HepG2 (cell line): ENCODE measurements around the gene MYADML2. TPM values are rescaled to one million over a fixed set of nuclear protein-coding genes. Genes with fewer than 3 reads are reported as not detected.

Experiments
- CBX1 ChIP-seq: IDR thresholded peaks from one replicate; pipeline ENCODE4 v1.6.1; 2016; ENCODE audit warnings: antibody characterized with exemption, low read depth
- ELF4 ChIP-seq: sonication (generic); formaldehyde crosslinking; IDR thresholded peaks from 2 replicates; pipeline ENCODE4 v1.5.0; 2020; ENCODE audit warnings: missing genetic modification reagents, mild to moderate bottlenecking, moderate library complexity, borderline replicate concordance
- FOXA3 ChIP-seq: IDR thresholded peaks from 2 replicates; pipeline ENCODE4 v1.6.1; 2016; ENCODE audit warnings: missing genetic modification reagents, missing compliant biosample characterization
- FOXC1 ChIP-seq: sonication (generic); formaldehyde crosslinking; IDR thresholded peaks from 2 replicates; pipeline ENCODE4 v1.8.0; 2022; ENCODE audit warnings: mild to moderate bottlenecking, missing genetic modification reagents, borderline replicate concordance
- GATA4 ChIP-seq: sonication (generic); IDR thresholded peaks from 2 replicates; pipeline ENCODE4 v1.6.1; 2016; ENCODE audit warnings: antibody characterized with exemption, low read depth, borderline replicate concordance
- HCFC1 ChIP-seq: fragments of 150-350 bp; IDR thresholded peaks from 2 replicates; pipeline ENCODE4 v1.6.1; 2014; ENCODE audit warnings: low read depth, low read length
- HNRNPLL ChIP-seq: fragments of 200-400 bp; formaldehyde crosslinking; IDR thresholded peaks from 2 replicates; pipeline ENCODE4 v1.6.1; 2017; ENCODE audit warnings: mild to moderate bottlenecking, low read depth, low read length; ENCODE audit not compliant: poor library complexity, severe bottlenecking
- MEF2D ChIP-seq: sonication (generic); formaldehyde crosslinking; IDR thresholded peaks from 2 replicates; pipeline ENCODE4 v1.5.1; 2020; ENCODE audit warnings: mild to moderate bottlenecking, missing genetic modification reagents
- PHF5A ChIP-seq: IDR thresholded peaks from one replicate; pipeline ENCODE4 v1.6.1; 2018; ENCODE audit warnings: low read depth, missing genetic modification reagents; ENCODE audit not compliant: unreplicated experiment
- PPARG ChIP-seq: conservative IDR thresholded peaks from 2 replicates; pipeline ENCODE4 v1.6.1; 2016; ENCODE audit warnings: missing biosample characterization, missing genetic modification reagents
- SMARCC2 ChIP-seq: fragments of 450-650 bp; IDR thresholded peaks from 2 replicates; pipeline ENCODE4 v1.6.1; 2017; ENCODE audit warnings: antibody characterized with exemption, mild to moderate bottlenecking
- XBP1 ChIP-seq: sonication (generic); formaldehyde crosslinking; IDR thresholded peaks from 2 replicates; pipeline ENCODE4 v1.5.0; 2020; ENCODE audit warnings: missing genetic modification reagents
- ZNF121 ChIP-seq: sonication (generic); formaldehyde crosslinking; IDR thresholded peaks from 2 replicates; pipeline ENCODE4 v1.5.0; 2020; ENCODE audit warnings: mild to moderate bottlenecking, missing genetic modification reagents
- ZNF143 ChIP-seq: sonication (generic); formaldehyde crosslinking; IDR thresholded peaks from 2 replicates; pipeline ENCODE4 v1.4.0; 2020; ENCODE audit warnings: missing genetic modification reagents
- ZNF207 ChIP-seq: fragments of 450-650 bp; IDR thresholded peaks from 2 replicates; pipeline ENCODE4 v1.6.1; 2016; ENCODE audit warnings: antibody characterized with exemption, borderline replicate concordance
- ZNF253 ChIP-seq: sonication (generic); formaldehyde crosslinking; IDR thresholded peaks from 2 replicates; pipeline ENCODE4 v1.8.0; 2022; ENCODE audit warnings: mild to moderate bottlenecking, missing genetic modification reagents, borderline replicate concordance
- ZNF263 ChIP-seq: sonication (generic); formaldehyde crosslinking; IDR thresholded peaks from 2 replicates; pipeline ENCODE4 v1.4.0; 2020; ENCODE audit warnings: missing genetic modification reagents
- ZNF296 ChIP-seq: sonication (generic); formaldehyde crosslinking; conservative IDR thresholded peaks from 2 replicates; pipeline ENCODE4 v1.5.0; 2020; ENCODE audit warnings: mild to moderate bottlenecking, missing genetic modification reagents
- ZNF343 ChIP-seq: sonication (generic); formaldehyde crosslinking; IDR thresholded peaks from 2 replicates; pipeline ENCODE4 v1.4.0; 2020; ENCODE audit warnings: mild to moderate bottlenecking, missing genetic modification reagents
- ZNF460 ChIP-seq: sonication (generic); formaldehyde crosslinking; IDR thresholded peaks from 2 replicates; pipeline ENCODE4 v1.5.1; 2020; ENCODE audit warnings: missing genetic modification reagents, mild to moderate bottlenecking, borderline replicate concordance
- ZNF629 ChIP-seq: sonication (generic); formaldehyde crosslinking; conservative IDR thresholded peaks from 2 replicates; pipeline ENCODE4 v1.5.0; 2020; ENCODE audit warnings: missing genetic modification reagents
- ZNF672 ChIP-seq: sonication (generic); formaldehyde crosslinking; IDR thresholded peaks from 2 replicates; pipeline ENCODE4 v1.8.1; 2022; ENCODE audit warnings: missing genetic modification reagents
- ZNF776 ChIP-seq: sonication (generic); formaldehyde crosslinking; IDR thresholded peaks from 2 replicates; pipeline ENCODE4 v1.4.0; 2020; ENCODE audit warnings: mild to moderate bottlenecking, missing genetic modification reagents
- ZNF816 ChIP-seq: sonication (generic); formaldehyde crosslinking; IDR thresholded peaks from 2 replicates; pipeline ENCODE4 v1.8.0; 2022; ENCODE audit warnings: missing genetic modification reagents, mild to moderate bottlenecking, borderline replicate concordance
- polyA plus RNA-seq, 8 experiments: library from polyadenylated mRNA; depleted of rRNA in 3 of 8; stranded (reverse) in 7 of 8; unstranded in 1 of 8; fragments of >200 nt; fragmentation: Illumina TruSeq in 4 of 8; extraction: Trizol in 4 of 8; gene quantifications; 2 replicates each; pipeline versions ENCODE4 v1.2.1 to v1.2.3, GENCODE V29; 2011 to 2016; ENCODE audit warnings: low read depth in 4 of 8, missing spikeins in 1 of 8, mixed read lengths in 1 of 8; ENCODE audit not compliant: insufficient read depth in 1 of 8
- total RNA-seq, 5 experiments: library from RNA; depleted of rRNA; stranded (reverse); fragments of >200 nt; fragmentation: Illumina TruSeq; extraction: Trizol; gene quantifications; 2 replicates each; pipeline ENCODE4 v1.2.3, GENCODE V29; 2016; ENCODE audit warnings: low read depth in 1 of 5
- TF ChIP-seq, protein P1 (sequence below): sonication (generic); formaldehyde crosslinking; IDR thresholded peaks from 2 replicates; pipeline ENCODE4 v1.4.0; 2020; ENCODE audit warnings: missing genetic modification reagents
- TF ChIP-seq, protein P2 (sequence below): sonication (generic); formaldehyde crosslinking; conservative IDR thresholded peaks from 2 replicates; pipeline ENCODE4 v1.5.0; 2020; ENCODE audit warnings: missing genetic modification reagents
- TF ChIP-seq, protein P3 (sequence below): sonication (generic); formaldehyde crosslinking; IDR thresholded peaks from 2 replicates; pipeline ENCODE4 v1.5.1; 2020; ENCODE audit warnings: missing genetic modification reagents, mild to moderate bottlenecking, borderline replicate concordance

The MYADML2 gene
- total and polyA plus RNA-seq, 2 of the 13 experiments (the other 11 are each of a cell fraction or from before 2014, with no cell fraction given), result not detected

DNA sequence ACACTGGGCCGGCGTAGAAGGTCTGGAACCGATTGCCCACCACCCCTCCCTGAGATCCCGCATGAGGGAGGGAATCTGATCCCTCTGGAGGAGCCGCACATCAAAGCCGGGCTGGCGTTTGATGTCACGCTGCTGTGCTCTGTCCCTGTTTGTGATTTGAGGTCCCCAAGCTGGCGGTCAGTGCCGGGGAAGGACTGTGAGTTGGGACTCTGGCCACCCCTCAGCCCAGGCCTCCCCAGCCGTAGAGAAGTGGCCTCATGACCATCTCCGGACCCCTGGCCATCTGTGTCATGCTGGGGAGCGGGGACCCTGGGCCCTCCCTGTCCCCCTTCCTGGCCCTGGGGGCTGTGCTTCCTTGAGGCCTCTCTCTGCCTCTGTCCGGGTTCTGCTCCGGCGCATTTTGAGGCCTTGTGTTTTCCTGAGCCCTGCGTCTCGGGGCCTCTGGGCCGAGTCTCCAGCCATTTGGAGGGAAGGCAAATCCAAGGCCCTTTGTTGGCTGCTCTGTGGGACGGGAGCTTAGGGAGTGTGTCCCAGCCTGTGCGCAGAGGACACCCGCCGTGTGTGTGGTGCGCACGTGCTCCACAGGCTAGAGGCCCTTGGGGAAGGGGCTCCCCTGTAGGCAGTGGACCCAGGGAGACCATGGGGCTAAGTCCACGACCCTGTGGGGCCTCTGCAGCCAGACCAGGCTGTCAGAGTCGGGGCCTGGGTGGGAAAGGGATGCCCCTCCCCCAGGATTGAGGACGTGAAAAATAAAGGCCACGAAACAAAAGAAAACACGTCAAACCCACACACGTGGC is 45.5 kb upstream of the MYADML2 start (continued):
- TF ChIP-seq, protein P1, sequence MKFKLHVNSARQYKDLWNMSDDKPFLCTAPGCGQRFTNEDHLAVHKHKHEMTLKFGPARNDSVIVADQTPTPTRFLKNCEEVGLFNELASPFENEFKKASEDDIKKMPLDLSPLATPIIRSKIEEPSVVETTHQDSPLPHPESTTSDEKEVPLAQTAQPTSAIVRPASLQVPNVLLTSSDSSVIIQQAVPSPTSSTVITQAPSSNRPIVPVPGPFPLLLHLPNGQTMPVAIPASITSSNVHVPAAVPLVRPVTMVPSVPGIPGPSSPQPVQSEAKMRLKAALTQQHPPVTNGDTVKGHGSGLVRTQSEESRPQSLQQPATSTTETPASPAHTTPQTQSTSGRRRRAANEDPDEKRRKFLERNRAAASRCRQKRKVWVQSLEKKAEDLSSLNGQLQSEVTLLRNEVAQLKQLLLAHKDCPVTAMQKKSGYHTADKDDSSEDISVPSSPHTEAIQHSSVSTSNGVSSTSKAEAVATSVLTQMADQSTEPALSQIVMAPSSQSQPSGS, result peak; percentile 44; the same call in 1 of the 2 replicates
- TF ChIP-seq ZNF460 (CRISPR knock-in tag), result 0 out of 2 replicates have a peak, but pooled peaks have one; percentile 38
- no peak for TF ChIP-seq HCFC1
- TF ChIP-seq ZNF121 (CRISPR knock-in tag), result no peak; the same call in none of the 2 replicates
- TF ChIP-seq CBX1, result peak; percentile 93
- TF ChIP-seq PPARG (CRISPR knock-in tag), result peak; percentile 73
- peak; percentile 90 for TF ChIP-seq FOXA3
- TF ChIP-seq ELF4 (CRISPR knock-in tag), result peak; percentile 53; the same call in 1 of the 2 replicates
- no peak for TF ChIP-seq ZNF207
- TF ChIP-seq FOXC1 (CRISPR knock-in tag), result peak; percentile 91; the same call in 1 of the 2 replicates
- peak; percentile 70; the same call in 1 of the 2 replicates for TF ChIP-seq ZNF672 (CRISPR knock-in tag)
- TF ChIP-seq, protein P2, sequence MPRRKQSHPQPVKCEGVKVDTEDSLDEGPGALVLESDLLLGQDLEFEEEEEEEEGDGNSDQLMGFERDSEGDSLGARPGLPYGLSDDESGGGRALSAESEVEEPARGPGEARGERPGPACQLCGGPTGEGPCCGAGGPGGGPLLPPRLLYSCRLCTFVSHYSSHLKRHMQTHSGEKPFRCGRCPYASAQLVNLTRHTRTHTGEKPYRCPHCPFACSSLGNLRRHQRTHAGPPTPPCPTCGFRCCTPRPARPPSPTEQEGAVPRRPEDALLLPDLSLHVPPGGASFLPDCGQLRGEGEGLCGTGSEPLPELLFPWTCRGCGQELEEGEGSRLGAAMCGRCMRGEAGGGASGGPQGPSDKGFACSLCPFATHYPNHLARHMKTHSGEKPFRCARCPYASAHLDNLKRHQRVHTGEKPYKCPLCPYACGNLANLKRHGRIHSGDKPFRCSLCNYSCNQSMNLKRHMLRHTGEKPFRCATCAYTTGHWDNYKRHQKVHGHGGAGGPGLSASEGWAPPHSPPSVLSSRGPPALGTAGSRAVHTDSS (CRISPR knock-in tag), result no peak
- TF ChIP-seq, protein P3, sequence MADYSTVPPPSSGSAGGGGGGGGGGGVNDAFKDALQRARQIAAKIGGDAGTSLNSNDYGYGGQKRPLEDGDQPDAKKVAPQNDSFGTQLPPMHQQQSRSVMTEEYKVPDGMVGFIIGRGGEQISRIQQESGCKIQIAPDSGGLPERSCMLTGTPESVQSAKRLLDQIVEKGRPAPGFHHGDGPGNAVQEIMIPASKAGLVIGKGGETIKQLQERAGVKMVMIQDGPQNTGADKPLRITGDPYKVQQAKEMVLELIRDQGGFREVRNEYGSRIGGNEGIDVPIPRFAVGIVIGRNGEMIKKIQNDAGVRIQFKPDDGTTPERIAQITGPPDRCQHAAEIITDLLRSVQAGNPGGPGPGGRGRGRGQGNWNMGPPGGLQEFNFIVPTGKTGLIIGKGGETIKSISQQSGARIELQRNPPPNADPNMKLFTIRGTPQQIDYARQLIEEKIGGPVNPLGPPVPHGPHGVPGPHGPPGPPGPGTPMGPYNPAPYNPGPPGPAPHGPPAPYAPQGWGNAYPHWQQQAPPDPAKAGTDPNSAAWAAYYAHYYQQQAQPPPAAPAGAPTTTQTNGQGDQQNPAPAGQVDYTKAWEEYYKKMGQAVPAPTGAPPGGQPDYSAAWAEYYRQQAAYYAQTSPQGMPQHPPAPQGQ (CRISPR knock-in tag), result peak; percentile 66; the same call in 1 of the 2 replicates
- TF ChIP-seq MEF2D (CRISPR knock-in tag), result peak; percentile 96
- TF ChIP-seq ZNF296 (CRISPR knock-in tag), result peak; percentile 97
- peak; percentile 91; the same call in 1 of the 2 replicates for TF ChIP-seq ZNF343 (CRISPR knock-in tag)
- TF ChIP-seq HNRNPLL, result no peak
- peak; percentile 55; the same call in 1 of the 2 replicates for TF ChIP-seq ZNF143
- peak; percentile 97 for TF ChIP-seq ZNF253 (CRISPR knock-in tag)
- peak; percentile 70 for TF ChIP-seq ZNF263 (CRISPR knock-in tag)
- peak; percentile 44 for TF ChIP-seq GATA4
- TF ChIP-seq ZNF816 (CRISPR knock-in tag), result peak; percentile 86; the same call in 1 of the 2 replicates
- peak; percentile 74 for TF ChIP-seq XBP1
- peak; percentile 61 for TF ChIP-seq ZNF629 (CRISPR knock-in tag)
- peak; percentile 18 for TF ChIP-seq PHF5A (CRISPR knock-in tag)
- no peak for TF ChIP-seq SMARCC2
- peak; percentile 86 for TF ChIP-seq ZNF776 (CRISPR knock-in tag)
